Gastroesophageal sphincter (tissue), 3 donors: ENCODE results near the gene RANBP10.

ENCODE experiments used
- POLR2A ChIP-seq, 2 donors: fragments of 450-650 bp; IDR thresholded peaks; one replicate each; pipeline ENCODE4 v1.6.1; 2017; ENCODE audit warnings: antibody characterized with exemption in 2 of 2, mild to moderate bottlenecking in 2 of 2, moderate library complexity in 1 of 2
- TF ChIP-seq, protein P1 (sequence below), 4 experiments: fragments of 200-600 bp in 2 of 4; fragments of 450-650 bp in 2 of 4; sonication (generic) in 1 of 4; IDR thresholded peaks; one replicate each; pipeline ENCODE4 v1.5.1; 2017 to 2019; ENCODE audit warnings: antibody characterized with exemption in 4 of 4, mild to moderate bottlenecking in 2 of 4, moderate library complexity in 2 of 4

GRCh38 chr16:67740391-67740790 lies 66.0 kb downstream of the RANBP10 start:
- TF ChIP-seq, protein P1, sequence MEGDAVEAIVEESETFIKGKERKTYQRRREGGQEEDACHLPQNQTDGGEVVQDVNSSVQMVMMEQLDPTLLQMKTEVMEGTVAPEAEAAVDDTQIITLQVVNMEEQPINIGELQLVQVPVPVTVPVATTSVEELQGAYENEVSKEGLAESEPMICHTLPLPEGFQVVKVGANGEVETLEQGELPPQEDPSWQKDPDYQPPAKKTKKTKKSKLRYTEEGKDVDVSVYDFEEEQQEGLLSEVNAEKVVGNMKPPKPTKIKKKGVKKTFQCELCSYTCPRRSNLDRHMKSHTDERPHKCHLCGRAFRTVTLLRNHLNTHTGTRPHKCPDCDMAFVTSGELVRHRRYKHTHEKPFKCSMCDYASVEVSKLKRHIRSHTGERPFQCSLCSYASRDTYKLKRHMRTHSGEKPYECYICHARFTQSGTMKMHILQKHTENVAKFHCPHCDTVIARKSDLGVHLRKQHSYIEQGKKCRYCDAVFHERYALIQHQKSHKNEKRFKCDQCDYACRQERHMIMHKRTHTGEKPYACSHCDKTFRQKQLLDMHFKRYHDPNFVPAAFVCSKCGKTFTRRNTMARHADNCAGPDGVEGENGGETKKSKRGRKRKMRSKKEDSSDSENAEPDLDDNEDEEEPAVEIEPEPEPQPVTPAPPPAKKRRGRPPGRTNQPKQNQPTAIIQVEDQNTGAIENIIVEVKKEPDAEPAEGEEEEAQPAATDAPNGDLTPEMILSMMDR (IDR thresholded peaks at IDR 0.05) = no peak
- no peak for TF ChIP-seq POLR2A (IDR thresholded peaks at IDR 0.05)
